CD4-positive, CD25-positive, alpha-beta regulatory T cell (primary cell): ENCODE measurements around the gene CCDC175. TPM values are rescaled to one million over a fixed set of nuclear protein-coding genes. Genes with fewer than 3 reads are reported as not detected.

Experiments used
- ATAC-seq, 2 donors: fragments of 150-1000 bp; cut with Tn5 transposase; one replicate each; pipeline ENCODE4 v1.10.0; 2021; ENCODE audit warnings: low read depth in 2 of 2, moderate number of reproducible peaks in 2 of 2, moderate library complexity in 1 of 2
- DNase-seq, 3 donors: peaks; one replicate each; pipeline versions ENCODE4 v3.0.0 to v3.0.0-alpha.2; 2012 to 2022; ENCODE audit warnings: mixed read lengths in 1 of 3
- H3K27ac ChIP-seq: one replicate; pipeline ENCODE4 v1.7.0; 2013; ENCODE audit warnings: mild to moderate bottlenecking, low read length; ENCODE audit not compliant: insufficient read depth, poor library complexity, severe bottlenecking
- H3K27me3 ChIP-seq: one replicate; pipeline ENCODE4 v1.7.0; 2013; ENCODE audit warnings: low read length; ENCODE audit not compliant: control insufficient read depth, insufficient read depth
- H3K36me3 ChIP-seq: one replicate; pipeline ENCODE4 v1.7.0; 2013; ENCODE audit warnings: mild to moderate bottlenecking, low read length, moderate library complexity; ENCODE audit not compliant: control insufficient read depth, insufficient read depth
- H3K4me1 ChIP-seq: 2 replicates; pipeline ENCODE4 v1.7.0; 2013; ENCODE audit warnings: mild to moderate bottlenecking, low read length; ENCODE audit not compliant: insufficient read depth, control insufficient read depth, poor library complexity, severe bottlenecking
- H3K4me3 ChIP-seq: one replicate; pipeline ENCODE4 v1.7.0; 2013; ENCODE audit warnings: low read depth, mild to moderate bottlenecking, low read length, moderate library complexity
- H3K9me3 ChIP-seq, 2 experiments: 1 replicate in 1 of 2; 2 replicates in 1 of 2; pipeline ENCODE4 v1.7.0; 2013; ENCODE audit warnings: low read length in 2 of 2, mild to moderate bottlenecking in 1 of 2, moderate library complexity in 1 of 2; ENCODE audit not compliant: control insufficient read depth in 2 of 2
- H3K27ac Mint-ChIP-seq, 3 donors: one replicate each; pipeline ENCODE4 v1.8.0; 2020 to 2022; ENCODE audit warnings: mild to moderate bottlenecking in 3 of 3, mixed read lengths in 3 of 3, moderate library complexity in 2 of 3
- H3K27me3 Mint-ChIP-seq: one replicate; pipeline ENCODE4 v1.8.0; 2022; ENCODE audit warnings: mild to moderate bottlenecking, mixed read lengths
- H3K36me3 Mint-ChIP-seq: one replicate; pipeline ENCODE4 v1.8.0; 2020; ENCODE audit warnings: mixed read lengths
- H3K4me1 Mint-ChIP-seq, 4 donors: one replicate each; pipeline ENCODE4 v1.8.0; 2020 to 2022; ENCODE audit warnings: mixed read lengths in 4 of 4, mild to moderate bottlenecking in 1 of 4
- H3K4me3 Mint-ChIP-seq, 4 donors: one replicate each; pipeline ENCODE4 v1.8.0; 2020 to 2022; ENCODE audit warnings: mild to moderate bottlenecking in 4 of 4, mixed read lengths in 4 of 4, moderate library complexity in 3 of 4
- H3K9me3 Mint-ChIP-seq, 7 donors: one replicate each; pipeline ENCODE4 v1.8.0; 2020 to 2022; ENCODE audit warnings: mixed read lengths in 7 of 7, mild to moderate bottlenecking in 3 of 7, moderate library complexity in 2 of 7
- polyA plus RNA-seq, 4 donors: library from polyadenylated mRNA; unstranded; fragments of 300-500 nt; fragmentation: Illumina TruSeq; gene quantifications; one replicate each; pipeline ENCODE4 v1.2.3, GENCODE V29; 2021
- total RNA-seq: library from RNA; stranded (reverse); gene quantifications from one replicate; pipeline ENCODE4 v1.2.3, GENCODE V29; 2022

The CCDC175 gene
- total and polyA plus RNA-seq, 5 donors from 2014 or later: 0.22 TPM; not detected in 4

- H3K4me3 ChIP-seq: peak overlapping the region; percentile 98
- Mint-ChIP-seq H3K9me3 (no peaks in the 10 kb centered on the region), H3K4me3 (peak overlapping the region; percentile 89 to 97 (median 96)), H3K27me3 (peaks cover 4% of the 10 kb centered on the region), H3K36me3 (peaks cover 19% of the 10 kb centered on the region), H3K27ac (peak overlapping the region; percentile 54 to 95 (median 92)), H3K4me1 (peaks cover 34 to 76% (median 62%) of the 10 kb centered on the region in 4 donors)
- DNase-seq (no peak), ATAC-seq (peak; percentile 35 to 44)
- no peaks in the 10 kb centered on the region for H3K9me3 ChIP-seq
- H3K27me3 ChIP-seq: no peaks in the 10 kb centered on the region
- peaks cover 56% of the 10 kb centered on the region for H3K4me1 ChIP-seq
- H3K27ac ChIP-seq: peak overlapping the region; percentile 73
- peaks cover 22% of the 10 kb centered on the region for H3K36me3 ChIP-seq
These were observed 91.9 kb downstream of the CCDC175 start for GRCh38 chr14:59484639-59485175.

GRCh38 chr14:59483819-59484638, 92.6 kb downstream of the CCDC175 start, which contains the start of the genes JKAMP and L3HYPDH:
Gene JKAMP, plus strand, starts transcription at chr14:59484517. Its CDS starts 73 bp downstream, at chr14:59484590.
Gene L3HYPDH, minus strand, starts transcription at chr14:59484408. Its CDS starts 92 bp downstream, at chr14:59484316.
- Histone ChIP-seq H3K27me3 (no peaks in the 10 kb centered on the region), H3K4me3 (peak within 1 kb of the TSS; percentile 98), H3K9me3 (no peaks in the 10 kb centered on the region), H3K36me3 (peaks cover 16% of the 10 kb centered on the region), H3K27ac (peak within 1 kb of the TSS; percentile 73), H3K4me1 (peaks cover 55% of the 10 kb centered on the region)
- H3K36me3 Mint-ChIP-seq: peaks cover 12% of the 10 kb centered on the region
- no peaks in the 10 kb centered on the region for H3K9me3 Mint-ChIP-seq
- H3K27ac Mint-ChIP-seq: peak within 1 kb of the TSS; percentile 54 to 95 (median 94)
- peaks cover 28 to 74% (median 57%) of the 10 kb centered on the region in 4 donors for H3K4me1 Mint-ChIP-seq
- ATAC-seq (peak; percentile 94 to 96), DNase-seq (peak; percentile 96 to 98 (median 97))
- H3K27me3 Mint-ChIP-seq: peaks cover 4% of the 10 kb centered on the region
- peak within 1 kb of the TSS; percentile 89 to 97 (median 96) for H3K4me3 Mint-ChIP-seq

GRCh38 chr14:59483363-59483762, 93.2 kb downstream of the CCDC175 start:
- H3K4me3 Mint-ChIP-seq: peak overlapping the region; percentile 89 to 97 (median 96)
- no peaks in the 10 kb centered on the region for H3K9me3 Mint-ChIP-seq
- peaks cover 7% of the 10 kb centered on the region for H3K36me3 Mint-ChIP-seq
- DNase-seq (peak in 1 of 3 donors; percentile 3), ATAC-seq (no peak)
- no peaks in the 10 kb centered on the region for H3K9me3 ChIP-seq
- H3K27ac ChIP-seq: peak overlapping the region; percentile 73
- no peaks in the 10 kb centered on the region for H3K27me3 ChIP-seq
- H3K27me3 Mint-ChIP-seq: peaks cover 4% of the 10 kb centered on the region
- peak overlapping the region in 2 of 3 donors; percentile 94 to 95 for H3K27ac Mint-ChIP-seq
- H3K36me3 ChIP-seq: peaks cover 11% of the 10 kb centered on the region
- peaks cover 22 to 73% (median 54%) of the 10 kb centered on the region in 4 donors for H3K4me1 Mint-ChIP-seq
- peak overlapping the region; percentile 90 for H3K4me3 ChIP-seq
- peaks cover 51% of the 10 kb centered on the region for H3K4me1 ChIP-seq

- H3K4me3 ChIP-seq: peak overlapping the region; percentile 90
These were observed 93.9 kb downstream of the CCDC175 start for GRCh38 chr14:59482541-59483331.

GRCh38 chr14:59481871-59482540, 94.6 kb downstream of the CCDC175 start:
- Mint-ChIP-seq H3K4me3 (peak overlapping the region; percentile 89 to 97 (median 96)), H3K27ac (peak overlapping the region in 2 of 3 donors; percentile 39 to 95), H3K9me3 (no peaks in the 10 kb centered on the region), H3K4me1 (peaks cover 22 to 69% (median 48%) of the 10 kb centered on the region in 4 donors), H3K36me3 (peaks cover 4% of the 10 kb centered on the region), H3K27me3 (peaks cover 4% of the 10 kb centered on the region)
- Histone ChIP-seq H3K36me3 (peaks cover 2% of the 10 kb centered on the region), H3K4me1 (peaks cover 50% of the 10 kb centered on the region), H3K9me3 (no peaks in the 10 kb centered on the region), H3K27me3 (no peaks in the 10 kb centered on the region), H3K4me3 (peak overlapping the region; percentile 90), H3K27ac (no peak overlapping the region)
- DNase-seq (no peak), ATAC-seq (no peak)

More at GRCh38 chr14:59482541-59483331, 93.9 kb downstream of the CCDC175 start:
- Histone ChIP-seq H3K9me3 (no peaks in the 10 kb centered on the region), H3K27ac (no peak overlapping the region), H3K4me1 (peaks cover 51% of the 10 kb centered on the region), H3K27me3 (no peaks in the 10 kb centered on the region), H3K36me3 (peaks cover 5% of the 10 kb centered on the region)
- no peaks in the 10 kb centered on the region for H3K9me3 Mint-ChIP-seq
- DNase-seq (peak in 1 of 3 donors; percentile 12), ATAC-seq (no peak)
- peaks cover 4% of the 10 kb centered on the region for H3K27me3 Mint-ChIP-seq
- H3K4me3 Mint-ChIP-seq: peak overlapping the region; percentile 89 to 97 (median 96)
- H3K4me1 Mint-ChIP-seq: peaks cover 22 to 69% (median 49%) of the 10 kb centered on the region in 4 donors
- H3K36me3 Mint-ChIP-seq: peaks cover 4% of the 10 kb centered on the region
- peak overlapping the region; percentile 28 to 95 (median 94) for H3K27ac Mint-ChIP-seq

GRCh38 chr14:59481407-59481806, 95.2 kb downstream of the CCDC175 start:
- Mint-ChIP-seq H3K9me3 (no peaks in the 10 kb centered on the region), H3K27me3 (peaks cover 4% of the 10 kb centered on the region), H3K4me3 (peak overlapping the region; percentile 13 to 89 (median 46)), H3K4me1 (peaks cover 20 to 73% (median 53%) of the 10 kb centered on the region in 4 donors), H3K27ac (peak overlapping the region in 2 of 3 donors; percentile 69 to 95), H3K36me3 (peaks cover 4% of the 10 kb centered on the region)
- Histone ChIP-seq H3K4me3 (peak overlapping the region; percentile 4), H3K27me3 (no peaks in the 10 kb centered on the region), H3K9me3 (no peaks in the 10 kb centered on the region), H3K4me1 (peaks cover 44% of the 10 kb centered on the region), H3K36me3 (peaks cover 3% of the 10 kb centered on the region), H3K27ac (no peak overlapping the region)
- no peak for ATAC-seq
- no peak for DNase-seq

GRCh38 chr14:59480166-59480565, 96.4 kb downstream of the CCDC175 start:
- Mint-ChIP-seq H3K9me3 (no peaks in the 10 kb centered on the region), H3K4me1 (peaks cover 17 to 64% (median 45%) of the 10 kb centered on the region in 4 donors), H3K4me3 (peak overlapping the region in 1 of 4 donors; percentile 51), H3K36me3 (peaks cover 4% of the 10 kb centered on the region), H3K27me3 (peaks cover 4% of the 10 kb centered on the region), H3K27ac (peak overlapping the region; percentile 50 to 62 (median 52))
- Histone ChIP-seq H3K4me1 (peaks cover 32% of the 10 kb centered on the region), H3K36me3 (peaks cover 11% of the 10 kb centered on the region), H3K27me3 (no peaks in the 10 kb centered on the region), H3K4me3 (no peak overlapping the region), H3K27ac (no peak overlapping the region), H3K9me3 (no peaks in the 10 kb centered on the region)
- ATAC-seq (no peak), DNase-seq (no peak)
